Karpas-422 (cell line): ENCODE measurements around the gene MPRIP. TPM values are rescaled to one million over a fixed set of nuclear protein-coding genes. Genes with fewer than 3 reads are reported as not detected.

Source experiments
- DNase-seq: peaks from one replicate; pipeline ENCODE4 v3.0.0-alpha.2; 2015
- H2AFZ ChIP-seq: fragments of 200-600 bp; sonication (generic); 2 replicates; pipeline ENCODE4 v1.6.1; 2014; ENCODE audit warnings: antibody characterized with exemption, low read length, mixed read lengths
- H3K27ac ChIP-seq: fragments of 200-600 bp; sonication (generic); 2 replicates; pipeline ENCODE4 v1.5.1; 2014; ENCODE audit warnings: mild to moderate bottlenecking, low read length, moderate library complexity
- H3K27me3 ChIP-seq: fragments of 200-600 bp; sonication (generic); 2 replicates; pipeline ENCODE4 v1.6.1; 2014; ENCODE audit warnings: low read length, mixed read lengths
- H3K36me3 ChIP-seq: fragments of 200-600 bp; sonication (generic); 2 replicates; pipeline ENCODE4 v1.6.1; 2014; ENCODE audit warnings: low read length, mixed read lengths; ENCODE audit not compliant: insufficient read depth
- H3K4me1 ChIP-seq: fragments of 200-600 bp; sonication (generic); 2 replicates; pipeline ENCODE4 v1.6.1; 2014; ENCODE audit warnings: mild to moderate bottlenecking, low read length, mixed read lengths
- H3K4me2 ChIP-seq: fragments of 200-600 bp; sonication (generic); 2 replicates; pipeline ENCODE4 v1.6.1; 2014; ENCODE audit warnings: low read length, low read depth, mild to moderate bottlenecking; ENCODE audit not compliant: poor library complexity, severe bottlenecking
- H3K4me3 ChIP-seq: fragments of 200-600 bp; sonication (generic); 2 replicates; pipeline ENCODE4 v1.5.1; 2014; ENCODE audit warnings: mild to moderate bottlenecking, antibody characterized with exemption, low read length, mixed read lengths
- H3K79me2 ChIP-seq: fragments of 200-600 bp; sonication (generic); 2 replicates; pipeline ENCODE4 v1.6.1; 2014; ENCODE audit warnings: mild to moderate bottlenecking, low read length, mixed read lengths
- H3K9ac ChIP-seq: fragments of 200-600 bp; sonication (generic); 2 replicates; pipeline ENCODE4 v1.6.0; 2014; ENCODE audit warnings: low read length
- H3K9me2 ChIP-seq: fragments of 200-600 bp; sonication (generic), shearing (Covaris generic); replicated peaks from 2 replicates; pipeline ENCODE4 v1.6.0; 2014; ENCODE audit warnings: mild to moderate bottlenecking, low read length, moderate library complexity; ENCODE audit not compliant: insufficient read depth
- H3K9me3 ChIP-seq: fragments of 300-700, 200-600 bp; sonication (generic); 2 replicates; pipeline ENCODE4 v1.6.1; 2014; ENCODE audit warnings: low read length, mixed read lengths
- H4K20me1 ChIP-seq: fragments of 200-600 bp; sonication (generic); 2 replicates; pipeline ENCODE4 v1.6.1; 2014; ENCODE audit warnings: mild to moderate bottlenecking, antibody characterized with exemption, low read length, low read depth; ENCODE audit not compliant: insufficient read depth
- total RNA-seq: library from RNA; depleted of rRNA; stranded (reverse); fragments of >200 nt; shearing (Covaris generic); gene quantifications from 2 replicates; pipeline ENCODE4 v1.2.3, GENCODE V29; 2014; ENCODE audit warnings: low replicate concordance

MPRIP gene
- total RNA-seq, 1 experiment from 2014 or later = 44.1 TPM

- Histone ChIP-seq H3K79me2 (no peaks in the 10 kb centered on the region), H2AFZ (no peak overlapping the region), H3K4me3 (no peak overlapping the region), H3K27ac (no peak overlapping the region), H3K9me2 (no peaks in the 10 kb centered on the region), H3K36me3 (no peaks in the 10 kb centered on the region), H3K4me1 (no peaks in the 10 kb centered on the region), H3K27me3 (no peaks in the 10 kb centered on the region), H3K9me3 (no peaks in the 10 kb centered on the region), H3K9ac (no peak overlapping the region), H3K4me2 (no peak overlapping the region), H4K20me1 (no peaks in the 10 kb centered on the region)
- no peak for DNase-seq
These were observed 19.8 kb upstream of the MPRIP start for GRCh38 chr17:17022456-17022855.

DNA sequence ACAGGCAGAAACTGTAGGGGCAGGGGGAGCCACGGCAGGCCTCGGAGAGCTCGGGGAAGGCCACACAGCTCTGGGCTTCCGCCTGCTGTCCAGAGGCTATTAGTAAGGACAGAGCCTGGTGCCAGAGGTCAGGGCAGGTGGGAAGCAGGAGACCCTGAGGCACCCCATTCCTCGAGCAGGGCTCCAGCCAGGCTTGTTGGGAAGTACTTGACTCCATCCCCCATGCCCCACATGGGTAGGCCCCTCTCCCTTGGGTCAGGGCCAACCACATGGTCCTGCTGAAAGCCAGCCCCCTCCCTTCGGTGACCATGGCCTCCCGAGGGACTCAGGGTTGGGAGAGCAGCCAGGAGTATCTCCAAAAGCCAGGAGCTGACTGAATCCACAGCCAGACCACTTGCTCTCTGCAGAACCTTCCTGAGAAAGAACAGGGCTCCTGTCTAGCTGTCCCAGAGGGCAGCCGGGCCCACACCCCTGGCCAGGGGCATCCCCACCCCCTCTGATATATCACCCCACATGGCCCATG lies 17.4 kb upstream of the MPRIP start:
- Histone ChIP-seq H3K4me2 (no peak overlapping the region), H3K79me2 (no peaks in the 10 kb centered on the region), H4K20me1 (no peaks in the 10 kb centered on the region), H3K4me3 (no peak overlapping the region), H3K27ac (no peak overlapping the region), H2AFZ (no peak overlapping the region), H3K27me3 (no peaks in the 10 kb centered on the region), H3K4me1 (peaks cover 14% of the 10 kb centered on the region), H3K9me2 (no peaks in the 10 kb centered on the region), H3K36me3 (no peaks in the 10 kb centered on the region), H3K9ac (no peak overlapping the region), H3K9me3 (no peaks in the 10 kb centered on the region)
- DNase-seq = no peak

DNA sequence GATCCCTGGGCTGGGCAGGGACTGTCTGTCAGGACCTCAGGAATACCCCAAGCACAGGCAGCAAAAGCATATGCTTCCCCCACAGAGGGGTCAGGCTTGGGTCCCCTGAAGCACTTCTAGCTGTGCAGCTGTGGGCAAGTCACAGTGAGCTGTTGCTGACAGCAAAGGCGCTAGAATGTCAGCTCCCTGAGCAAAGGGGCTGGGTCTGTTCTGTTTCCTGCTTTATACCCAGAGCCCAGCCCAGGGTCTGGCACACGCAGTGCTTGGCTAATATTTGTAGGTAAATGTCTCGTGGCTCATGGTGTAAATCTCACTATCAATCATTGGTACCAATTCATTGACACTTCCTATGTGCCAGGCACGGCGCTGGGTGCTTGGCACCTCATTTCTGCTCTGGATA lies 16.6 kb upstream of the MPRIP start:
- H3K27me3 ChIP-seq = no peaks in the 10 kb centered on the region
- H3K79me2 ChIP-seq = no peaks in the 10 kb centered on the region
- no peak overlapping the region for H3K4me3 ChIP-seq
- H3K9me2 ChIP-seq = no peaks in the 10 kb centered on the region
- H3K36me3 ChIP-seq = no peaks in the 10 kb centered on the region
- no peak for DNase-seq
- no peak overlapping the region for H2AFZ ChIP-seq
- no peaks in the 10 kb centered on the region for H4K20me1 ChIP-seq
- no peak overlapping the region for H3K27ac ChIP-seq
- H3K4me1 ChIP-seq = peaks cover 14% of the 10 kb centered on the region
- no peaks in the 10 kb centered on the region for H3K9me3 ChIP-seq
- H3K9ac ChIP-seq = no peak overlapping the region
- H3K4me2 ChIP-seq = no peak overlapping the region

DNA sequence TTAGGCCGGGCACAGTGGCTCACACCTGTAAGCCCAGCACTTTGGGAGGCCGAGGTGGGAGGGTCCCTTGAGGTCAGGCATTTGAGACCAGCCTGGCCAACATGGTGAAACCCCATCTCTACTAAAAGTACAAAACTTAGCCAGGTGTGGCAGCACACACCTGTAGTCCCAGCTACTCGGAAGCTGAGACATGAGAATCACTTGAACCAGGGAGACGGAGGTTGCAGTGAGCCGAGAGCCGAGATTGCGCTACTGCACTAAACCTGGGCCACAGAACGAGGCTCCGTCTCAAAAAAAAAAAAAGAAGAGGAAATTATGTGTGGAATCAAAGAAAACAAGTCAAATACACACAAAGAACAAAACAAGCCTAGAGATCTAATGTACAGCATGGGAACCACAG lies 16.1 kb upstream of the MPRIP start:
- Histone ChIP-seq H3K4me1 (peaks cover 14% of the 10 kb centered on the region), H3K4me2 (no peak overlapping the region), H3K79me2 (no peaks in the 10 kb centered on the region), H3K9me3 (no peaks in the 10 kb centered on the region), H3K36me3 (no peaks in the 10 kb centered on the region), H2AFZ (no peak overlapping the region), H4K20me1 (no peaks in the 10 kb centered on the region), H3K9ac (no peak overlapping the region), H3K9me2 (no peaks in the 10 kb centered on the region), H3K27me3 (no peaks in the 10 kb centered on the region), H3K27ac (no peak overlapping the region), H3K4me3 (no peak overlapping the region)
- DNase-seq = no peak

- Histone ChIP-seq H3K27me3 (no peaks in the 10 kb centered on the region), H3K9me3 (no peaks in the 10 kb centered on the region), H3K36me3 (no peaks in the 10 kb centered on the region), H4K20me1 (no peaks in the 10 kb centered on the region), H3K4me2 (no peak overlapping the region), H3K79me2 (no peaks in the 10 kb centered on the region), H3K4me3 (no peak overlapping the region), H3K9me2 (no peaks in the 10 kb centered on the region), H2AFZ (no peak overlapping the region), H3K27ac (no peak overlapping the region), H3K4me1 (peaks cover 14% of the 10 kb centered on the region), H3K9ac (no peak overlapping the region)
- DNase-seq = no peak
These were observed 14.7 kb upstream of the MPRIP start for GRCh38 chr17:17027442-17028058.

GRCh38 chr17:17028059-17028877 lies 14.0 kb upstream of the MPRIP start:
- Histone ChIP-seq H3K9ac (no peak overlapping the region), H3K9me2 (no peaks in the 10 kb centered on the region), H3K4me1 (peaks cover 14% of the 10 kb centered on the region), H3K79me2 (no peaks in the 10 kb centered on the region), H3K4me2 (no peak overlapping the region), H3K36me3 (no peaks in the 10 kb centered on the region), H2AFZ (no peak overlapping the region), H3K4me3 (no peak overlapping the region), H3K27me3 (no peaks in the 10 kb centered on the region), H3K27ac (no peak overlapping the region), H4K20me1 (no peaks in the 10 kb centered on the region), H3K9me3 (no peaks in the 10 kb centered on the region)
- DNase-seq = no peak

DNA sequence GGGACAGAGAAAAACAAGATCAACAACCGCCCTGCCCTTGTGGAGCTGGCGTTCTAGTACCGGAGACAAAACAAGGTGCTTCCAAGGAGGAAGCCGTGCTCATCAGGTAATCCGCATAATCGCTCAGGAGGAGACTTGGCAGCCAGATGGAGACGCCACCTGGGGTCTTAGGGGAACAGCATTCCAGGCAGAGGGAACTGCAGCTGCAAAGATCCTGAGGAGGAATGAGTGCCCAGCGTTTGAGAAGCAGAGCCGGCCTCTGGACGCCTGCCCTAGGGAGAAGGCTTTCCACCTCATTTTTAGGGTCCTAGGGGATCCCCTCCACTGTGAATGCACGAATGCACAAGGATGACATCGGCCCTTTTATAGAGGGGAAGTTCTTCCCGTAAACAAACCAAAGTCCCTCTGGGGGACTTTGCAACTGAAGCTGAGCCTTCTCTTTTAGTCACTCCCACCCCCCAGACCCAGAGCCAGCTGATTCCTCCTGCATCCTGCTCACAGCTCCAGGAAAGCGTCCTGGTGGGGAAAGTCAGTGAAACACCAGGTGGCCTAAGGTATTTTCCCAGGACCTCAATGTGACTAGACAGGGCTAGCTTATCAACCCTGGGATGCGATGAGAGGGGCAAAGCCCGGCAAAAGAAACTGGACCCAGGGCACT lies 13.2 kb upstream of the MPRIP start:
- no peaks in the 10 kb centered on the region for H3K9me3 ChIP-seq
- no peaks in the 10 kb centered on the region for H4K20me1 ChIP-seq
- no peaks in the 10 kb centered on the region for H3K79me2 ChIP-seq
- no peaks in the 10 kb centered on the region for H3K36me3 ChIP-seq
- H3K9ac ChIP-seq = no peak overlapping the region
- no peak overlapping the region for H2AFZ ChIP-seq
- no peak overlapping the region for H3K4me3 ChIP-seq
- no peaks in the 10 kb centered on the region for H3K9me2 ChIP-seq
- no peaks in the 10 kb centered on the region for H3K27me3 ChIP-seq
- H3K4me2 ChIP-seq = peak overlapping the region; percentile 24
- peaks cover 14% of the 10 kb centered on the region for H3K4me1 ChIP-seq
- no peak for DNase-seq
- H3K27ac ChIP-seq = no peak overlapping the region

DNA sequence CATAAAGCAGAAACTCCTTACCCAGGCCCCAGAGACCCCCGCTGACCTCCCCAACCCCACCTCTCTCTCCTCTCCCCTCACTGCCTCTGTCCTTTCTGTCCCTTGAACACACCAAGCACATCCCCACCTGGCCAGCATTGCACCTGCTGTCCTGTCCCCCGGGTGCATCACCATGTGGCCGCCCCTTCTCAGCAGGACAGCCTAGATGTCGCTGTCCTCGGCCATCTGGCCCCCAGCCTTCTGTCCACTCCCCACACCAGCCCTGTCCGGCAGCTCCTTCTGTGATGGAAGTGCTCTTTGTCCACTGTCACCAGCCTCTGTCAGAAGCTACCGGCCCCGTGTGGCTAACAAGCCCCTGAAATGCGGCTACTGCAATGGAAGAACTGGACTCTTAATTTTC lies 12.3 kb upstream of the MPRIP start:
- H3K9ac ChIP-seq = no peak overlapping the region
- no peak overlapping the region for H3K4me3 ChIP-seq
- peaks cover 14% of the 10 kb centered on the region for H3K4me1 ChIP-seq
- no peaks in the 10 kb centered on the region for H3K27me3 ChIP-seq
- no peaks in the 10 kb centered on the region for H3K79me2 ChIP-seq
- H3K4me2 ChIP-seq = no peak overlapping the region
- H3K9me2 ChIP-seq = no peaks in the 10 kb centered on the region
- no peaks in the 10 kb centered on the region for H3K9me3 ChIP-seq
- DNase-seq = no peak
- no peak overlapping the region for H3K27ac ChIP-seq
- no peaks in the 10 kb centered on the region for H3K36me3 ChIP-seq
- no peaks in the 10 kb centered on the region for H4K20me1 ChIP-seq
- no peak overlapping the region for H2AFZ ChIP-seq
